ENCODE data around the gene PMF1. TPM values are rescaled to one million over a fixed set of nuclear protein-coding genes. Genes with fewer than 3 reads are reported as not detected.

The PMF1 gene
- total RNA-seq, 1 experiment from 2014 or later: 50.2 TPM

DNA sequence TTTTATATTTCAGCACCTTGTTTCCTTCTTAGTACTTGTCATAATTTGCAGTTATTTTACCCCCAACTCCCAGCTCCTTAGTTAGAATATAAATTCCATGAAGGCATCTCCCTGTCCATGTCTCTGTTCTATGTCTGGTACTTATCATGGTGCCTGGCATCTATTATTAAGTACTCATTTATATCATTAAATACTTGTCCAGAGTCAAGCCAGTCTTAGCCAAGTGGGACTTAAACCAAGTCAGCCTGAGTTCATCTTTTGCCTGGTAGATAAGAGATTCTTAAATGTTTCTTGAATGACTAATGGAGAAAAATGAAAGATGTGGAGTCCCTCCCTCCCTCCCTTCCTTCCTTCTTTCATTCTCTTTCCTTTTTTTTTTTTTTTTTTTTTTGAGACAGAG, 9.5 kb upstream of the PMF1 start:
- Histone ChIP-seq H3K4me2 (no peak overlapping the region), H3K36me3 (ENCODE audit: low read depth) (no peaks in the 10 kb centered on the region; the same call in 1 of the 2 replicates), H4K20me1 (ENCODE audit: insufficient read depth) (no peaks in the 10 kb centered on the region), H3K9me2 (ENCODE audit: insufficient read depth) (no peaks in the 10 kb centered on the region), H3K27me3 (ENCODE audit: insufficient read depth, low read depth) (no peaks in the 10 kb centered on the region), H3F3A (ENCODE audit: insufficient read depth, low read depth) (no peaks in the 10 kb centered on the region), H3K4me3 (no peak overlapping the region), H2AFZ (no peak overlapping the region), H3K4me1 (replicated peaks; ENCODE audit: insufficient read depth) (no peaks in the 10 kb centered on the region), H3K9me3 (ENCODE audit: insufficient read depth, low read depth) (no peaks in the 10 kb centered on the region), H3K79me2 (ENCODE audit: low read depth) (no peaks in the 10 kb centered on the region), H3K27ac (no peak overlapping the region)
- BruUV-seq (replicated peaks): no TSS peak
- intact Hi-C loops (cut with micrococcal nuclease; ENCODE audit: unreplicated experiment): no loop called here
- ChIA-PET CTCF (no interaction called here), POLR2A (ENCODE audit: unreplicated experiment) (no interaction called here)
- no peak for TF ChIP-seq EZH2 (IDR thresholded peaks at IDR 0.05; ENCODE audit: low read depth)
- TF ChIP-seq, protein P1, sequence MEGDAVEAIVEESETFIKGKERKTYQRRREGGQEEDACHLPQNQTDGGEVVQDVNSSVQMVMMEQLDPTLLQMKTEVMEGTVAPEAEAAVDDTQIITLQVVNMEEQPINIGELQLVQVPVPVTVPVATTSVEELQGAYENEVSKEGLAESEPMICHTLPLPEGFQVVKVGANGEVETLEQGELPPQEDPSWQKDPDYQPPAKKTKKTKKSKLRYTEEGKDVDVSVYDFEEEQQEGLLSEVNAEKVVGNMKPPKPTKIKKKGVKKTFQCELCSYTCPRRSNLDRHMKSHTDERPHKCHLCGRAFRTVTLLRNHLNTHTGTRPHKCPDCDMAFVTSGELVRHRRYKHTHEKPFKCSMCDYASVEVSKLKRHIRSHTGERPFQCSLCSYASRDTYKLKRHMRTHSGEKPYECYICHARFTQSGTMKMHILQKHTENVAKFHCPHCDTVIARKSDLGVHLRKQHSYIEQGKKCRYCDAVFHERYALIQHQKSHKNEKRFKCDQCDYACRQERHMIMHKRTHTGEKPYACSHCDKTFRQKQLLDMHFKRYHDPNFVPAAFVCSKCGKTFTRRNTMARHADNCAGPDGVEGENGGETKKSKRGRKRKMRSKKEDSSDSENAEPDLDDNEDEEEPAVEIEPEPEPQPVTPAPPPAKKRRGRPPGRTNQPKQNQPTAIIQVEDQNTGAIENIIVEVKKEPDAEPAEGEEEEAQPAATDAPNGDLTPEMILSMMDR (conservative IDR thresholded peaks at IDR 0.05): no peak
- DNase-seq: no peak

DNA sequence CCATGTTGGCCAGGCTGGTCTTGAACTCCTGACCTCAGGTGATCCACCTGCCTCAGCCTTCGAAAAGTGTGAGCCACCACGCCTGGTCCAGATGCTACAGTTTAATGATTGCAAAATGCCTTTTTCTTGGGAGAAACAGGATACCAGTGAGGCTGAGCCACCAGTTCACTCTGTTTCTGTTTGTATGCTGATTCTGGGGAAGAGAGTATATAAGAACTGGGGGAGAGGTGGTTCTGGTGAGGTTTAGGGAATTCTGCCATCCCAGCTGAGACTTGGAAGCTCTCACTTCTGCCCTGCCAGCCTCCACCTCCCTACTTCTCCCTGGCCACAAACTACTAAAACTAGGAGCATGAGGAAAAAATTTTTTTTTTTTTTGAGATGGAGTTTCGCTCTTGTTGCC, 8.1 kb upstream of the PMF1 start:
- Histone ChIP-seq H2AFZ (no peak overlapping the region), H3K4me3 (no peak overlapping the region), H3K79me2 (ENCODE audit: low read depth) (no peaks in the 10 kb centered on the region), H3K36me3 (ENCODE audit: low read depth) (no peaks in the 10 kb centered on the region; the same call in 1 of the 2 replicates), H3K4me1 (replicated peaks; ENCODE audit: insufficient read depth) (no peaks in the 10 kb centered on the region), H3K9me3 (ENCODE audit: insufficient read depth, low read depth) (no peaks in the 10 kb centered on the region), H3K27me3 (ENCODE audit: insufficient read depth, low read depth) (no peaks in the 10 kb centered on the region), H3K4me2 (no peak overlapping the region), H3K9me2 (ENCODE audit: insufficient read depth) (no peaks in the 10 kb centered on the region), H3F3A (ENCODE audit: insufficient read depth, low read depth) (no peaks in the 10 kb centered on the region), H3K27ac (no peak overlapping the region), H4K20me1 (ENCODE audit: insufficient read depth) (no peaks in the 10 kb centered on the region)
- intact Hi-C loops (cut with micrococcal nuclease; ENCODE audit: unreplicated experiment): no loop called here
- POLR2A ChIA-PET (ENCODE audit: unreplicated experiment): no interaction called here
- CTCF ChIA-PET: no interaction called here
- no peak for DNase-seq
- TF ChIP-seq EZH2 (IDR thresholded peaks at IDR 0.05; ENCODE audit: low read depth): no peak
- TF ChIP-seq, protein P1 (conservative IDR thresholded peaks at IDR 0.05): no peak
- no TSS peak for BruUV-seq (replicated peaks)

DNA sequence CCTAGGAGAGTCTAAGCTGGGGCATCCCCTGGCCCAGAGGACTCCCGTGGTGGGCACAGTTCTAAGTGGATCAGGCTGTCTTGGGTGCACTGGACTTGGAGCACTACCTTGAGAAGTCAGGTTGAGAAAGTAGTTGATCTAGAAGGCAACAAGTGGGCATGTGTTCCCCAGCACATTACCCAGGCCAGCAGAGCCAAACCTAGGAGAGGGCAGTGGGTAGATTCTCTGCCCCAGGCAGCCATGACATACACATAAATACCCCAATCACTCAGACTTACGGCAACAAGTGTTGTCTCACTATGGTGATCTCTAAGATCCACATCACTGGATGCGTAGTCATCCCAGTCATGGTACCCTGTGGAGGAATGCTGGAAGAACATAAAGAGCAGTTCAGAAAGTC, 1.6 kb upstream of the PMF1 start:
- H3K79me2 ChIP-seq (ENCODE audit: low read depth): peaks cover 19% of the 10 kb centered on the region
- no peak for DNase-seq
- peaks cover 17% of the 10 kb centered on the region for H3K4me1 ChIP-seq (replicated peaks; ENCODE audit: insufficient read depth)
- H3K27ac ChIP-seq: no peak overlapping the region
- H3K4me2 ChIP-seq: no peak overlapping the region
- H3K9me3 ChIP-seq (ENCODE audit: insufficient read depth, low read depth): no peaks in the 10 kb centered on the region
- no peaks in the 10 kb centered on the region for H3K27me3 ChIP-seq (ENCODE audit: insufficient read depth, low read depth)
- intact Hi-C loops (cut with micrococcal nuclease; ENCODE audit: unreplicated experiment): loop anchor here (10.0 kb wide), 1 partner anchor 276 kb away; the partner anchor contains the start of gene KHDC4
- TF ChIP-seq EZH2 (IDR thresholded peaks at IDR 0.05; ENCODE audit: low read depth): no peak
- TF ChIP-seq, protein P1 (conservative IDR thresholded peaks at IDR 0.05): no peak
- H2AFZ ChIP-seq: no peak overlapping the region
- ChIA-PET CTCF (no interaction called here), POLR2A (ENCODE audit: unreplicated experiment) (no interaction called here)
- H3K4me3 ChIP-seq: no peak overlapping the region
- H3K36me3 ChIP-seq (ENCODE audit: low read depth): no peaks in the 10 kb centered on the region
- H3K9me2 ChIP-seq (ENCODE audit: insufficient read depth): no peaks in the 10 kb centered on the region
- BruUV-seq (replicated peaks): no TSS peak
- H3F3A ChIP-seq (ENCODE audit: insufficient read depth, low read depth): peaks cover 17% of the 10 kb centered on the region; the same call in 1 of the 2 replicates
- H4K20me1 ChIP-seq (ENCODE audit: insufficient read depth): no peaks in the 10 kb centered on the region
